Activated T-cell treated with anti-CD3 and anti-CD28 coated beads for 4 hours (primary cell): ENCODE results near the gene RASGRP4.

Experiments used
- DNase-seq: peaks from one replicate; pipeline ENCODE4 v3.0.0-alpha.2; 2020

The RASGRP4 gene

DNA sequence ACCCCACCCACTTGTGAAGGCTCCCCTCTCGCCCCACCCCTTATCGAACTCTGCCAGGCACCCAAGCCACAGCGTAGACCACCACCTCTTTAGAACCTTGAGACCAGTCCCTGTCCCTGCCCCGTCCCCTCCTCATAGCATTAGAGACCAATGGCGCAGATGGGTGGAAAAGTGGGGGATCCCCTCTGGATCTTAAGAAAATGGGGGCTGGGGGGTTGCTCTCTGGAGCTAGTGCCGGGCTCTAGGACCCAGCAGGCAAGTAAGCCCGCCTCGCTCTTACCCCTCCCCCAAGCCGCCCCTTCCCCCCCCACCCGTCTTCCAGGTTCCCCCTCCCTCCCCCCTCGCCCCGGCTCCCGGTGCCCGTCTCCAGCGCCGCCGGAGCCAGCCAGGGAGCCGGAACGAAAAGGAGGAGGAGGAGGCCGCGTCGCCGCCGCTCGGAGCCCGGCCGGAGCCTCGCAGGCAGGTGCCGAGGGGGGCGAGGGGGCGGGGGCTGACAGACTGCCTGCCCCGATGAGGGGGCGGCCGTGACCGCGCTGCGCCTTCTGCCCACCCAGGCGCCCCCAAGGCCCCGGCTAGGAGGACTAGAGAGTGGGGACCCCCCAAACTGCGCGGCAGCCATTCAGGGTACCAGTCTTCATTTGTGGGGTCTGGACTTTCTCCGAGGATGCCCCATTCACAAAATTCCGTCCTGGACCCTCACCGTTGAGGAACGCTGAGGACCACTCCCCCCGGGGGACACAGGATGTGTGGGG is 37.5 kb downstream of the RASGRP4 start, which contains the start of gene SPRED3:
Gene SPRED3, plus strand, starts transcription at position 349 of the 752 bp plus-strand sequence. CDS start 1,606 bp downstream, outside the sequence.
- DNase-seq: no peak

DNA sequence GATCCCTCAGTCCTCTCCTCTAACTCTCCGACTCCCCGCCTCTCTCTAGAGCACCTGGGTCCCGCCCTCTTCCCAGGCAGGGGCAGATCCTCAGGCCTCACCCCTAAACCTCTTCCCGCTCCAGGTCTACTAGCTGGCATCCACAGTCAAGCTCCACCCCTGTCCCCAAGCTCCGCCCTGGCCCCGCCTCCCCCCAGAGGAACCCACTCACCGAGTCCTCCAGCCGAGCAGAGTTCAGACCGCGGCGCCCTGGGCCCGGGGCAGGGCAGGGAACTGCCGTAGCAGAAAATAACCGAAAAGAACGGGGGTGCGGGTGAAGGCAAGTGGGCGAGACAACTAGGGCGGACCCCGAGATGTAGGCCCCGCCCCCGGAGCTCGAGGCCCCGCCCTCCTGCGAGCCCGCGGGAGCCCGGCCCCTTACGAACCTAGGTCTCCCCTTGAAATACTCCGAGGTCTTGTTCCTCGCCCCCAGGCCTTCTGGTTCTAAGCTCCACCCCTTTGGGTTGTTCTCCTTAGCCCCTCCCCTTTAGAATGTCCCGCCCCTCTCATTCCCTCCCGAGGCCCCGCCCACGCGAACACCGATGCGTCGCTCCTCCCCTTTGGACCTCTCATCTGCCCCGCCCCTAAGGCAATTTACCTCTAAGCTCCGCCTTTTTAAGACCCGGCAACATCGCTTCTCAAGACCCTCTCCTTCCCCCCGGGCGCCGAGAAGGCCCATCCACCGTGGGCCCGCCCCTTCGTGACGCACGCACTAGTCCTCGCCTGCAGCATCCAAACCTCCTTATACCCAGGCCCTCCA is 38.3 kb downstream of the RASGRP4 start, which contains the start of gene GGN:
Gene GGN, minus strand, starts transcription at position 485 of the 799 bp plus-strand sequence. CDS start 773 bp downstream, outside the sequence.
- DNase-seq: peak; percentile 75

DNA sequence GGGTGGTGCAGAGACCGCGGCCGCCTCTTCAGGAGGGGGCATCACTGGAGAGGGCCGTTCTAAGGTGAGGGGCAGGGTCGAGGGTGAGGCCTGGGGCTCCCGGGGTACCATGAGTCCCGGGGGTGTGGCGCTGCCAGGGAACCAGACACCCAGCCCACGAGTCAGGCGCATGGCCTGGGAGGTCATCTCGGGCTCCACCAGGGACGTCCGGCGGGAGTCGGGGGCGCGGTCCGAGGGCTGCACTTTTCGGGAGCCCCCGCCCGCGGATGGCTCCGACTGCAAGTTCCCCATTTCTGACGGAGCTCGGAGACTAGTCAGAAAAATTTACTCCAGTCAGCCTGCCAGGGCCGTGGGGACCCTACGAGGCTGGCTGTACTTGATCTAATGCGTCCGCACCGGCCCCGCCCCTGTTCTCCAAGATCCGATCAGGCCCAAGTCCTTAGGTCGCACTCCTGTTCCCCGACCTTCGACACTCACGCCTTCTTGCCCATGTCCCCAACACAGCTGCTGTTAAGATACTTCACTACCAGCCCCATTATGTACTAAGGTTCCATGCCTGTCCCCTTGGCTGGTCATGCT is 39.0 kb downstream of the RASGRP4 start:
- no peak for DNase-seq

DNA sequence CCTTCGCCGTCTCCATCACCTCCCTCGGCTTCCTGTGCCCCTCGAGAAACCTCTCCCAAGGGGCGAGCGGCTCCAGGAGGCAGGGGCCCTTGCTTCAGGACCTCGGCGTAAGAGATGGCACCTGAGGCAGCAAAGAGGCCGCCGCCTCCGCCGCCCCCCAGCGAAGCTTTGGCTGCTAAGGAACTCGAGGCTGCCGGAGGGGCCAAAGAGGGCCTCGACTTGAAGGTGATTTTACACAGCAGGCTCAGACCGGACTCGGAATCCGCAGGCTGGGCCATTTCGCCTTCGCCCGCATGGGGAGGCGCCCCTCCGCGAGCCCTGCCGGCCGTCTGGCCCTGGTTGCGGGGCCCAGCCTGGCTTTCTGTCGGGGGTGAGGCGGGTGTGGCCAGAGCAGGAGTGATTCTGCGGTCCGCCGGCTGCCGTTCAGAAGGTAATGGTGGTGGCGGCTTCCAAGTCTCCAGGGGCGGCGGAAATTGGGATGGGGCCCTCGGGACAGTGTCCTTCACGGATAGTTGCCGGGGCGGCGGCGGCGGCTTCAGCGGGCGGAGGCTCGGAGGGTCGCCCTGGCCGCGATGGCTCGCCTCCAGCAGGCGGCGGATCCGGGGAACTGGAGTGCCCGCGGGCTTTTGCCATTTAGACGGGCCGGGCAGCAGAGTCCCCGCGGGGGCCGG is 39.6 kb downstream of the RASGRP4 start:
- no peak for DNase-seq

DNA sequence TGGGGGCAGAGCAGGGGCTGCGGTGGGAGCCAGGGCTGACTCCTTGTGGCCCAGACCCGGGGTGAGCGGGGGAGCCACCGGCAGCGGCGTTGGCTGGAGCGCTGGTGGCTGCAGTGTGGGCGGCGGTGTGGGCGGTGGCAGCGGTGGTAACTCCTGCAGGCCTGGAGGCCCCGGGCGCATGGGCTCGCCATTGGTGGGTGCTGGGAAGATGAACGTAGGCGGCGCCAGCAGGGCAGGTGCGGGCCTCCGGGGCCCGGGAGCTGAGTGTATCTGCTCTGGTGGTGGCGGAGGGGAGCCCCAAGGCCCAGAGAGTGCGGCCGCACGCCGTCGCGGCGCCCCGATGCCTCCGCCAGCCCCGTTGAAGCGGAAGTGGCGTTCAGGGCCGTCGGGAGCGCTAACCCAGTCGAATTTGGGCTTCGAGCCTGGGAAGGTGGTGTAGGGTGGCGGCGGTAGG is 40.2 kb downstream of the RASGRP4 start:
- no peak for DNase-seq

DNA sequence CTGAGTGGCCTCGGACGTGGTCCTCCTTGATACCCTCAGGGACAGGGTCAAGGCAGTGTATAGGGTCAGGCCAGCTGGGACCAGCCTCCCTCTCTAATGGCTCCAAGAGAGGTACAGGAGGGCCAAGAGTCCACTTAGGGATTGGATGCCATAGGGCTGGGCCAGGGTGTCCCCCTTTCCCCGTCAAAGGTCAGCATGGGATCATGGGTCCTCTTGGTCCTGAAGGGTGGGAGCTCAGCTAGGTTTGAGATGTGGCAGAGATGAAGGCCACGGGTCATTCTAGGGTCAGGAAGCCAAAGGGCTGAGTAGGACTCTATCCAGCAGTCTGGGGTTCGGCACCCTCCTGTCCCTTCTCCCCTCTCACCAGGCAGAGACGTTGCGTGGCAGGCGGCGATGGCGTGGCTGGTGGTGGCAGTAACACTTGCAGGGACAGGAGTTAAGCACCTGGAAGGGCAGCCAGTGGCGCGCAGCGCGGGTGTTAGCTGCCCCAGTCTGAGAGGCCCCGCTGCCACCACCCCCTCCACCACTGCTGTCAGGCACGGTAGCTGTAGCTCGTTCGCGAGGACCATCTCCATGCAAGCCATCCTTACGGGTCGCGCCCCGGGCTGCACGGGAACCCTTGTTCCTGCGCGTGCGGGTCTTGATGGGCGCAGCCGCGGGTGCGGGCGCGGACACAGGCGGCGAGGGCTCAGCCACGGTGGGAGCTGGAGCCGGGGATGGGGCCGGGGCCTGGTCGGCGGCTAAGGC is 40.8 kb downstream of the RASGRP4 start:
- no peak for DNase-seq

DNA sequence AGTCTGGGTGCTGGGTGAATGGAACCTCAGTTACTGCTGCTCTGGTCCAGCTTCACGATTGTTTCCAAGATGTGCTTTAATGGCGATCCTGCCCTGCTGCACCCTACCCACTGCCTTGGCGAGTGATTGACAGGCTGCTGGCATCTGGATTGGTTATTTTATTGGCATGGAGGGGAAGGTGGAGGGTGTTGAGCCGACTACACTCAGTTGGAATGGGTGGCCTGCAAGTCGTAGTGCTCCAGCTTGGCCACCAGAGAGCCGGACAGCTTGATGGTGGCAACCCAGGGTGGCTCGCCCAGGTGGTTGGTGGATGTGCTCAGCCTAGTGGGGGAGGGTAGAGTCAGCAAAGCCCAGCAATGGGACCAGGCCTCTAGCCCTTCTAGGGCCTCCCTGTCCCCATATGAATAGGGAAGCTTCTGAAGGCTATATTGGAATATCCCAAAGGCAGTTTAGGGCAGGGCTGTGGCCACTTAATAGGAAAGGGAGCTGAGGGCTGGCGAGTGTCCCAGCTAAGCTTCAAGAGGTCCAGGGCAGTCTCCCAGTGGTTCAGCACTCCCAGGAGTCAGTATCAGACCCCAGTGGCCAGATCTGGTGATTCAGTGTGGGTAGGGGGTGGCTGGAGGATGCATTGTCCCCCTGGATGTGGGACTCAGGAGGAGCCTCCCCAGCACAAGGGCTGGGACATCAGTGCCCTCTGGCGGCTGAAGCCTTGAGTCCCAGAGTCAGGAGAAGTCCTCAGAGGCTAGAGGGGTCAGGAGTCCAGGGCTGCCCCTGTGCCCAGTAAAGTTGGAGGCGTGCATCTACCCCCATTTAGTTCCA is 41.6 kb downstream of the RASGRP4 start:
- DNase-seq: no peak

DNA sequence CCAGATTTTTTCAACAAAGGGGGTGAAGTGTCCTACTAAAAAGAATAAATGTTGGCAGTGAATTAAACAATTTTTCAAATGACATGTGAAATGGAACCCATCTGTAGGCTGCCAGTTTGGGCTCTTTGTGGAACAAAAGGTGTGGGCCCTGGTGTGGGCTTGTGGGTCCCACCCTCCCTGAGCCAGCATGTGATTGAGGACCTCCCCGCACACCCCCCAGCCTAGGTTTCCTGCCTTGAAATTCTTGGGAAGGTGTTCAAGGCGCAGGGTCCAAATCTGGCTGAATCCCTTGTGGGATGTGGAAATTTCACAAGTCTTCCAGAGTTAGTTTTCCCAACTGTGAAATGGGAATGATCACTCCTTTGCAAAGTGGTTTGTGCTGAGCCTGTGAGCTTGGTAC is 42.3 kb downstream of the RASGRP4 start:
- DNase-seq: no peak

DNA sequence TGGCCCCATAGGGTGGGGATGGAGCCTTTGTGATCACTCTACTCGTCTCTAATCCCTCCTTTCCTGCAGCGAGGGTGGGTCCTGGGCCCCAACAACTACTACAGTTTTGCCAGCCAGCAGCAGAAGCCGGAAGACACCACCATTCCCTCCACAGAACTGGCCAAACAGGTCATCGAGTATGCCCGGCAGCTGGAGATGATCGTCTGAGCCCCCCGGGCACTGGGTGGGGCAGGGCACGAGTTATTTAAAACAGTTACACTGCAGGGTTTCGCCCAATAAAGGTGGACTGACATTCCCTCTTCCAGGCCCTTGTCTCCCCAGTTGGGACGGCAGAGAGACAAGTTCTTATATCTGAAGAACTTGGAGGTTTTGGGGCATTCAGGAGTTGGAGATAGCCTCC is 42.8 kb downstream of the RASGRP4 start:
- DNase-seq: no peak

DNA sequence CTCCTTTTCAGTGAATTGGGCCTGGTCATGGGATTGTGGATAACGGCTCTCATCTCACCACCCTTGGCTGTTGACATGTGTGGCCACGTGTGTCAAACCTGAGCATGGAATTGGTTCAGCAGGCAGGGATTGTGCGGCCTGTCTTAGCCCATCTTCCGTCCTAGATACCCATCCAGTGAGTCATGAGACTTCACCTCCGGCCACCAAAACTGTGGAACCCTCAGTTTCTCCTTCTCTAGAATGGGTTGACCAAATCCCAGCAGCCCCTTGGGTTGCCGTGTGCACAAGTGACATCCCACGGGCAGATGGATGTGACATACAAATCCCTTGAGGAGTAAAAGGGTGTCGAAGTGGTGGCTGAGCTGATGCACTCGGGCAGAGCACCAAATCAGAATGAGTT is 44.9 kb downstream of the RASGRP4 start:
- DNase-seq: no peak

DNA sequence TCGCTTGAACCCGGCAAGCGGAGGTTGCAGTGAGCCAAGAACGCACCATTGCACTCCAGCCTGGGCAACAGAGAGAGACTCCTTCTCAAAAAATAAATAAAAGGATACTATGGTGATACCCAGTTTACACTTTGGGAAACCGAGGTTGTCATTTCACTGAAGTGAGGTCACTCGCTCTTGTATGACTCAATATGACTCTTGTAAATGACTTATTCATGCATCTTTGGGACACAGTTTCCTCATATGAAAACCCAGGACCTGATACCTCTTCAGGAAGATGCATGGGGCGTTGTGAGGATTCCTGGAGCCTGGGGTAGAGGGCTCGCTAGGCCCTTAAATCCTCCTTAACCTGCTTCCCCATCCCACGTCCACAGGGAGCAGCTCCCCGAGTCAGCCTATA is 47.2 kb downstream of the RASGRP4 start:
- DNase-seq: no peak

DNA sequence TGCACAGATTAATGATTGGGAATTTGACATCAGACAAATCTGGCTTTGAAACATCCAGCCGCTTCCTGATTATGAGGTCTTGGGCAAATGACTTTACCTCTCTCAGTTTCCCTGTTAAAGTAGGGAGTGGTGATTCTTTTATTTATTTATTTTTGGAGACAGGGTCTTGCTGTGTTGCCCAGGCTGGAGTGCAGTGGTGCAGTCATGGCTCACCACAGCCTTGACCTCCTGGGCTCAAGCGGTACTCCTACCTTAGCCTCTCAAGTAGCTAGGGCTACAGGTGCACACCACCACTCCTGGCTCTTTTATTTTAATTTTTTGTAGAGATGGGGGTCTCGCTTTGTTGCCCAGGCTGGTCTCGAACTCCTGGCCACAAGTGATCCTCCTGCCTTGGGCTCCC is 49.0 kb downstream of the RASGRP4 start:
- no peak for DNase-seq

DNA sequence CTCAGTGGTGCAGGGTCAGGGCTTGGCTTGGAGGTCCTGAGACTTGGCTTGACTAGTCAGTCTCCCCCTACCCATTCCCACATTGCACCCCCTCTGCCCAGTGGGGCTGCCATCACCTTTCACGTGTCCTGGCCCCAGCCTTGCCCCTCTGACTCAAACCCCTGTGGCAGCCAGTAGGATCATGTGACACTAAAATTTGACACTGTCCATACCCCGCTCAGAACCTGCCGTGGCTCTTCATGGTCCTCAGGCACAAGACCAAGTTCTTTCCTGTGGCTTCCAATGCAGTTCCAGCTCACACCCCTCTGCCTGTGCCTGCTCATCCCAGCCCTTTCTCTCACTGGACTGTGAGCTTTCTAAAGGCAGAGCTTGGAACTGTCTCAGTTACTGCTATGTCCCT is 49.4 kb downstream of the RASGRP4 start:
- DNase-seq: no peak

DNA sequence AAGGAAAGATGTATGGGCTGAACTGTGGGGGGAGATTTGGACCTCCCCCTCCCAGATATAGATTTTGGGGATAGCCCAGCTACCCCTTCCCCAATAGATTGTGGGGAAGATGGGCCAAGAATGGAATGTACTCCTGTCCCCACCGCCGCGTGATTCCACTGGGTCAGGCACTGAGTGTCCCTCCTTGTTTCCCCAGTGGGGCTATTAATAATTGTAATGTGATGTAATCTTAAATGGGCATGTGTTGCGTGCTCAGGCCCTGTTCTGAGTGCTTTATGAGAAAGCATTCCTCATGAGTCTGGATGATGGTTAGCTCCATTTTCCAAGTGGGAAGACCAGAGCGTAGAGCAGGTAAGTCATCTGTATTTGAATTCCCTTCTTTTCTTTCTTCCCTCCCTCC is 50.3 kb downstream of the RASGRP4 start:
- no peak for DNase-seq

DNA sequence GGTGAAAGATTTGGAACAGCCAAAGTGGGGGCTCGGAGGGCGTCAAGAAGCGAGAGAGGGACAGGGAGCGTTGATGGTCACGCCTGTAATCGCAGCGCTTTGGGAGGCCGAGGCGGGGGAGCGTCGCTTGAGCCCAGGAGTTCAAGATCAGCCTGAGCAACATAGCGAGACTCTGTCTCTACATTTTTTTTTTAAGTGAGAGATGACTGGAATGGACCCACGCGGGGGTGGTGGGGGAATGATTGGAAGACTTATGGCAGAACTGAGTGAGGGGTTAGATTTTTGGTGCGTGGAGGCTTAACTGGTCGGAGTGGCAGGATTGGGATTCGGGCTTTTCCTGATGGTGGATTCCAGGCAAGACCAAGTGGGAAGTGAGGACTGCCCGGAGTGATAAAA is 50.9 kb downstream of the RASGRP4 start:
- DNase-seq: no peak

DNA sequence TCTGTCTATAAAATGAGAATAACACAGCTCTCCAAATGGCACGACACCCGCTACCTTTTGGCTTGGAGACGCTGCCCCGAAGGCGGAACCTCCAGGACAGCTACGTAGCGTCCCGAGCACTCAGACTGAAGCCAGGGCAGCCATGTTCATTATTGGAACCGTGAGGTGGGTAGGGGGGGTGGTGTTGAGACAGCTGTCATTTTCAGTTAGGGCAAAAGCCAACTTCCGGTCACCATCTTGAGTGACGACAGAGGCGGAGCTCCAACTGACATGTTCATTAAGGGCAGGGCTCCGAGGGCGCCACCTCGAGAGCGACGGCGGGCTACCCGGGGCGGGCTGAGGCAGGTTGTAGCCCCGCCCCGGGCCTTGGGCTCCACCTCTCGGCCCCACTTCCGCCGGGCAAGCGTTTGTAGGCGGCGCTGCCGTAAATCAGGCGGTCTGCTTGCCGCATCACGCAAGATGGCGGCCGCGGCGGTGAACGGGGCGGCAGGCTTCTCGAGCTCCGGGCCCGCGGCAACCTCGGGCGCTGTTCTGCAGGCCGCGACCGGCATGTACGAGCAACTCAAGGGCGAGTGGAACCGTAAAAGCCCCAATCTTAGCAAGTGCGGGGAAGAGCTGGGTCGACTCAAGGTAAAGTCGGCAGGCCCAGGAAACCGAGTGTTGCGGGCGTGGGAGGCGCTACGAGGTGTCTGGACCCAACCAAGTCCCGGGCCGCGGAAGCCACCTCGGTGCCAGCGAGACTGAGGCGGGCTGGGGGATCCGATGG is 51.5 kb downstream of the RASGRP4 start, which contains the start of gene PSMD8:
Gene PSMD8, plus strand, starts transcription at position 240 of the 766 bp plus-strand sequence. Its CDS starts 31 bp downstream, at position 271.
- peak; percentile 94 for DNase-seq

DNA sequence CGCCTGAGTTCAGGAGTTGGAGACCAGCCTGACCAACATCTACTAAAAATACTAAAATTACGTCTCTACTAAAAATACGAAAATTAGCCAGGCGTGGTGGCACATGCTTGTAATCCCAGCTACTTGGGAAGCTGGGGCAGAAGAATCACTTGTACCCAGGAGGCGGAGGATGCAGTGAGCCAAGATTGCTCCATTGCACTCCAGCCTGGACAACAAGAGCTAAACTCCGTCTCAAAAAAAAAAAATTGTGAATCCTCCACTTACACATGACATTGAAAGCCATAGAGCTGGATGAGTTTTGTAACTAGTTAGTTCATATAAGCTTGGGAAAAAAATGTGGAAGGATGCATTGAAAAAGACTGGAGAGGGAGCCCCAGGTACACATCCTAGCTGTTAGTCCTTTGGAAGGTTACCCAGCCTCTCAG is 52.1 kb downstream of the RASGRP4 start:
- no peak for DNase-seq

DNA sequence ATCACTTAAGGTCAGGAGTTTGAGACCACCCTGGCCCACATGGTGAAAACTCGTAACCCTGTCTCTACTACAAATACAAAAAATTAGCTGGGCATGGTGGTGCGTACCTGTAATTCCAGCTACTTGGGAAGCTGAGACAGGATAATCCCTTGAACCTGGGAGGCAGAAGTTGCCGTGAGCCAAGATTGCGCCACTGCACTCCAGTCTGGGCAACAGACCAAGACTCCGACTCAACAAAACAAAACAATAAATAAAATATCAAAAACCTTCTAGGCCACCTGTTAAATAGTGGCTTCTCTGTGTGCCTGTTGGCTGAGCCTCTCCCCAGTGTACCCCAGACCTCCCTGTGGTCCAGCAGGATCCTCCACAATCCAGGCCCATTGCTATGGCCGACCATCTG is 54.9 kb downstream of the RASGRP4 start:
- no peak for DNase-seq

DNA sequence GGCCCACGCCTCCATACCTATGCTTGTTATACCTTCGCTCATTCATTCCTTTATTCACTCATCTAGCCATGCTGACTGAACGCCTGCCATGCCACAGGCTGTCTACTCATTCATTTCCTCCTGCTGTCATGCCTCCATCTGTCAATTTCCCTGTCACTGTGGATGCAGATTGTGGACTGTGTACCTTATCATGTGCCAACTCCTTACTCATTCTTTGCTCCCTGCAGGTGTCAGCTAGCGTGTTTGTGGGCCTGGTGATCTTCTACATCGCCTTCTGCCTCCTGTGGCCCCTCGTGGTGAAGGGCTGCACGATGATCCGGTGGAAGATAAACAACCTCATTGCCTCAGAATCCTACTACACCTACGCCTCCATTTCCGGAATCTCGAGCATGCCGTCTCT is 55.7 kb downstream of the RASGRP4 start:
- no peak for DNase-seq

DNA sequence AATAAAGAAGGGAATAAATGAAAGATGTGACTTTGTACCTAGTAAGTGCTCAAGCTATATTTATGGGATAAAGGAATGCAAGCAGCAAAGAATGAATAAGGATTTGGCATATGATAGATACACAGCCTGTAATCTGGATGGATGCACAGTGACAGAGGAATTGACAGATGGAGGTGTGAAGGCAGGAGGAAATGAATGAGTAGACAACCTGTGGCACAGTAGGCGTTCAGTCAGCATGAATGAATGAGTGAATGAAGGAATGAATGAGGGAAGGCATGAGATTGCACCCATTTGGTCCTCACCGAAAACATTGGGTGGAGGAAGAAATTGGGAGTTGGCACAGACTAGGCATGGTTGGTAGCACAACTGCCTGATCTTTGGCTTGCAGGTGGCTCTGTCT is 56.4 kb downstream of the RASGRP4 start:
- no peak for DNase-seq
